Renal cortical epithelial cell (primary cell): ENCODE measurements around the gene ZNF521. TPM values are rescaled to one million over a fixed set of nuclear protein-coding genes. Genes with fewer than 3 reads are reported as not detected.

Experiments used
- DNase-seq: peaks from one replicate; pipeline ENCODE4 v3.0.0-alpha.2; 2011; ENCODE audit warnings: low read depth
- total RNA-seq: library from RNA; depleted of rRNA; stranded (reverse); fragments of >200 nt; gene quantifications from 2 replicates; pipeline ENCODE4 v1.2.3, GENCODE V29; 2014

ZNF521 gene
- total RNA-seq, 1 donor from 2014 or later, result 1.3 TPM

DNA sequence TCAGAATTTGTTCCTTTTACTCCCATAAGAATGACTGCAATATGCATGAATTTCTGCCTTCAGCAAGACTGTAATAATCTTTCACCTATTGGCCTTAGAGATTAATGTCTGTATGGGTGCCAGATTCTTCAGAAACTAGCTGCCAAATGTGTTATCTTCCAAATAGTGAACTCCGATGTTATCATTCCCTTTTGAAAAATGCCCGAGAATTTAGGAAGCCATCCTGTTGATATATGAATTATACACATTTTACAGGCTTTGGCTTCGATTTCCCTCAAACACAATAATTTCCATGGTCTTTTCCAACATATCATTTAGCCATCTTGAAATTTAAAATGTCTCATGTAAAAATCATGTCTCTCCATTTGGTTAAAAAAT, 101.5 kb downstream of the ZNF521 start:
- DNase-seq, result no peak

DNA sequence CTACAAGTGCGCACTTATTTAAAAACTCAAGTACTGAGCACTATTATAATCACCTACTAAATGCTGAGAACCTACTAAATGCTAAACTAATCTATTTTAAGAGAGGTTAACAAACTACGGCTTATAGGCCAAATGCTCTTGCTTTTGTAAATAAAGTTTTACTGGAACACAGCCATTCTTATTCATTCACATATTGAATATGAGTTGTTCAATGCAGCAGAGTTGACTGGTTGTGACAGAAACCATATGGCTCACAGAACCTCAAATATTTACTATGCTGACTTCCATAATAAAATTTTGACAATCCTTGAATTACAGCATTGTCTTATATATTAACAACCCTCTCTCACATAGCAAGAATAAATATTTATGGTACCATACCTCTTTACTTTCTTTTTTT, 103.2 kb downstream of the ZNF521 start:
- no peak for DNase-seq

DNA sequence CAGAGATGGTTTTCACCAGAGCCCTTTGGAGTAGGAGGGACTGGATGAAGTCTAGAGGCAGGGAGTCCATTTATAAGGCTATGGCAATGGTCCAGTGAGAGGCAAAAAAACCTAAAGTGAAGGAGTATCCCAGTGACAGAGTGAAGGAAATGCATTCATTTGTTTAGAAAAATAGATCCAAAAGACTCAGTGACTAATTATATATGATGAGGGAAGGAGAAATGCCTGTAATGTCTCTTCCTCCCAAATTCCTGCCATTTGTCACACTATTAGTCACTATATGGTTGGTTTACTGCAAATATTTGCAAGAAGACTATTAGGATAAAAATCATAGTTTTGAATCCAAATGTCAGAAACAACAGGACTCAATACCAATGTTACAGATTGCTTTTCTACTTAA, 104.2 kb downstream of the ZNF521 start:
- DNase-seq, result peak; percentile 11

DNA sequence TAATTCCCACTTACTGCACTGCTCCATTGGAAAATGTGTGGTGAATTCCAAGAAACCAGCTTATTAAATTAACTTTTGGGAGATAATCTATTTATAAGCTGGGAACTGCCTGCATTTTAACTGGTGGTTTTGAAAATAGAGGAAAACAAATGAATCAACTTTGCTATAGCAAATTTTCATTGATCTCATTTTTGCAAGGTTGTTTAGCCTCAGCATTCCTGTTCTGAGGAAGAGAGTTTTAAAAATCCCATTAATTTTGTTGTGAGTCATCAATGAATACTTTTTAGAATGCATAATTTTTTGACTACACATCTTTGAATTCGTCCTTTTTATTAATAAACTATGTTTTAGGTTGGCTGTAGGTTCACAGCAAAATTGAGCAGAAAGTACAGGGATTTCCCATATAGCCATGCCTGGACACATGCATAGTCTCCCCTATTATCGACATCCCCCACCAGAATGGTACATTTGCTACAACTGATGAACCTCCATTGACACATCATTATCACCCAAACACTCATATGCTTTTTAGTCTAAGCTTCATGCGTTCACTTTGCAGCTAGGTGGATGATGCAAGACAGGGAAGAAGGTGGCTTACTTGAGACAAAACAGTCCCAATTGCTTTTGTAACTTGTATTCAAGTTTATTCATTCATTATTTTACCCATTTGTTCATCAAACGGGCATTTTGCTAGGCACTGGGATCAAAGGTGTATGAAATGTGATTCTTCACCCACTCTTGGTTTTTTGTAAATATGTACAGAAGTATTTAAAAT, 106.9 kb downstream of the ZNF521 start:
- no peak for DNase-seq

DNA sequence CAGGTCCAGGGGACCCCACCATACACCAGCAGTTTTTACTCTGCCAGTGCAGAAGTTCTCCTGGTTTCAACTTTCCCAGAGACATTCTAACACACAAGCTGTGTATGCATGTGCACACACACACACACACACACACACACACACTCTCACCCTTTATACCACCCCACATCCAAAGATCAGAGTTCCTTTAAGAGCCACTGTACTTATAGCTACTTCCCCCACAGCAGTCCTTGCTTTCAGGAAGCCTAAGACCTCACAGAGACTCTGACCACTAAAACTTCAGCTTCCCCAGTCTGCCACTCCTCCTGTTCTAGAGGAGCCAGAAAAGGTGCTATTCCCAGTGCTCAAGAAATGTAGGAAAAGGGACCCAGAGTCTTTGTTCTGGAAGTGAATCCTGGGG, 107.8 kb downstream of the ZNF521 start:
- no peak for DNase-seq

DNA sequence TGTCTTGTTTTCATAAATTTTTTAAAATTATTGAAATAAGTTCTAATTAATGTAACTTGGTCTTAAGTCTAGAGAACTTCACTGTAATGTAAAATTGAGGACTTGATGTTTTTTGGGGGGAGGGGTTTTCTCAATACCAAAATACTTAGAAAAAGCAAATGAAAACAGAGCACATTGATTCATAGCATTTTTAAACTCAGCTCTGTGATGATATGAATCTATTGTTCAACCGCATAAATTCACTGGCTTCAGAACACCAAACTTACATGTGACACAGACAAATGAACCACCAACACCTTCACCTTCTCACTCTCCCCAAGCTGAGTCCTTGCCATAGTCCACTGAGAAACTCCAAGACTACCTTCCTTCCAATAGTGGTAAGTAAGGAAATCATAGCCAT, 108.2 kb downstream of the ZNF521 start:
- no peak for DNase-seq

DNA sequence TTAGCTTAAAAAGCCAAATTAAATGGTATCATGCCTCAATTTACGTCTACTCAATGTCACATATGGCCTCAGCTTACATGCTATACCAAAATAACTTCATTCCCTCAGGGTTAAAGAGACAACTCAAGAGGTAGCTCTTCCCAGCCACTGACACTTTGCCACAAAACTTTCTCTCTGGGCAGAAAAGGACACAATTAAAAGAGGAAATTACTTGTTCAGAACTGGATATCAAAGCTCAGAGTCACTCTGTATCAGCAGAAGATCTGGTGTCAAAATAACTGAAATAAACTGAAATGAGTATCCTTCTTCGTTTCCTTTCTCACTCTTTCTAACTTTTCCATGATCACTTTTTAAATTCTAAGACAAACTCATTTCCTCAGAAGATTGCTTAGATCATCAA, 108.7 kb downstream of the ZNF521 start:
- no peak for DNase-seq

DNA sequence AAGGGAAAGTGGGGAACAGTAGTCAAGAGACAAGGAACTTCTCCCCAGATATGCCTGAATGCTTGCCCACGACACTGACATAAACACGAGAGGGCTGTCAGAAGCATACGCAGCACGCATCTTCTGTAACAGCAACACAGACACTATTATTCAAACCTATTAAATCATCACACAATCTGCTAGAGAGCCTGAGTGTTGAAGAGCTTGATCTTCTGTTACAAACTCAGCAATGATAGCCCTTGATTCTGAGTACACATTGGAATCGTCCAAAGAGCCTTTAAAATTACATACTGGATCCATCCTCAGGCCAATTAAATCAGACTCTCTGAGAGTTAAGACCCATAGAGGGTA, 111.6 kb downstream of the ZNF521 start:
- DNase-seq, result no peak

DNA sequence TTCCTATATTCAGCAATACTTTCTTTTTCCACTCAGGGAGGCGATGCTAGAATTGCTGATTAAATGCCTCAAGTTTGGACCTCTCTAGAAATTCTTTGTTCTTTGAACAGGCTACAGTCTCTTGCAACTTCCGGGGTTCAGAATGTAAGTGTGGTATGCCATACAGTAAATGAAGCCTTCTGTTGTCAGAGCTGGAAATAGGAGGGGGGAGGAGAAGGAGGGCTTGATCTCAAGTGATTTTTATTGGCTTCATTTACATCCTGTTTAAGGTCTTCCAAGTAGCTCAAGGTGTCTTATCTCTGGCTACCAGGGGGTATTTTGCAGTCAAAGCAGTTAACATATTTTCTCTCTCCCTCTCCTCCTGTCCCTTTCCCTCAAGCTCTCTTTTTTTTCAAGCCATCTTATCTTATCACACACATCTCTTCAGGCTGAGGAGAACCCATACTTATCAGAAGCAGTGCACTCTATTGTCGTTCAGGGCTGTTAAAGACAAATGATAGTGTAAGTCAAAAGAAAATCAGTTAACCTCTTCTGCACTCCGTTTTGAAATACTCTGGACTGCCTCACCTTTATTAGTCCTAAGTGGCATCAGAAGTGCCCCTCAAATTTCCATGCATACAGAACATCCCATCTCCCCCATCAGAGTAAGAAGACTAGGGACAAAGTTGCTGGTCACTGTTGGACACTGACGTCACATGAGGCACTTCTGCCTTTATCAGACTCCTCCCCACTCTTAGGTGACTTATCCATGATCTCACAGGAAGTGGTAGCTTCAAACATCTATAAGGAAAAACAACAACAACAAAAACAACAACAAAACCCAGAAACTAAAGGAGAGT, 112.2 kb downstream of the ZNF521 start:
- no peak for DNase-seq

DNA sequence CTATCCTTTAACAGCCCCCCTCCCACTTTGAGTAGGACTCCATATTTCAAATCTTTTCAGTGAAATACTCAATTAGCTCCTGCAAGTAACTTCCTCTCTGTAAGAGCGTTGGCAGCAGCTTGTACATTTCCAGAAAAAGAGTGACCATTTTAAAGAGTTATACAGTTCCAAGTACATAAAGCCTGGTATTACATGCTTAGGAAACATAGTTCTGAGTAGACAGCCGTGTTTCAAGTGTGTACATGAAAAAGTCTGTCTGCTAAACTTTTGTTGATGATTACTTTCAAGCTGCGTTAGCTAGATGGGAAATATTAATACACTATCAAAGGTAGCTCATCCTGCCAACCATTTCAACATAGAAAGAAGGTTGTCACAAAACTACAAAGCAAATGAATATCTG, 112.8 kb downstream of the ZNF521 start:
- no peak for DNase-seq

DNA sequence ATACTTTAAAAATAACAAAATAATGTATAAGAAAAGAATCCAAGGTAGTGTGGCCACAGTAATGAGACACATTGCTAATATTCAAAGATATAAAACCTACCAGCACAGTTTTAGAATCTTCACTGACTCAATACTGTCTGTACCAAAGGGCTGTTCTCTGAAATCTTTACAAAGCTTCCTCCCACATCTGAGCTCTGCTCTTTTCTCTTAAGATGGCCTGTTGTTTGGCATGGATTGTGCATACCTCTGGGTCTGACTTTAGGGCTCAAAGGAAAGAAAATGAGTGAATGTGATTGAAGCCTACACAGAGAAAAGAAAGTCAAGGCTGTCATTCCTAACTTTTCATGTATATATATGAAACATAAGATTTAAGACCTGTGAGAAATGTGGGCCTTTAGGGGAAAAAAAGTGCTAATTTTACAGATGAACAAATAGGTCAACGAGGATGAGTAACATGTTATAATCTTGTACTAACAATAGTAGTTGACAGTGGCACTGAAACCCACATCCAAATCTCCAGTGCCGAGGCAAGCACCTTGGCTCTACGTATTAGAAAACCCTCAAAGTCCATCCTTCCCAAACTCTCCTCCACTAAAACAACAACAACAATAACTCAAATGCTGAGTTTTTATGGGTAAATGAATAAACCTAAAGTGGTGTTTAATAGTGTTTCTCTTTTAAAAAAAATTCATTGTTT, 114.2 kb downstream of the ZNF521 start:
- no peak for DNase-seq

DNA sequence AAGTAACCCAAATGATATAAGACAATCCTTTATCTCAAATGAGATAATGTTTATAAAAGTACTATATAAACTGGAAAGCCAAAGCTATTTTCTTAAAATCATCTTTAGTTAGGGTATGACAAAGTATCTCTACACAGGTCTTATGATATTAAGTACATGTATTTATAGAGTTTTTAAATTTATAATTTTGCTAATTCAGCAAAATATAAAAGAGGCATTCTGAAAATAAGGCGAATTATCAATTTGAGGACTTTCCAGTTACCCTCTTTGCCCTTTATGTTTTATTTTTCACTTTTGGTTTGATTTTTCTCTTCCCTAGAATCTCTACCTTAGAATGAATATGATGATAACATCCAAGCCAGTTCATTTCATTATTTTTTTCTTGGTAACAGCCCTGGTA, 115.2 kb downstream of the ZNF521 start:
- DNase-seq, result no peak

DNA sequence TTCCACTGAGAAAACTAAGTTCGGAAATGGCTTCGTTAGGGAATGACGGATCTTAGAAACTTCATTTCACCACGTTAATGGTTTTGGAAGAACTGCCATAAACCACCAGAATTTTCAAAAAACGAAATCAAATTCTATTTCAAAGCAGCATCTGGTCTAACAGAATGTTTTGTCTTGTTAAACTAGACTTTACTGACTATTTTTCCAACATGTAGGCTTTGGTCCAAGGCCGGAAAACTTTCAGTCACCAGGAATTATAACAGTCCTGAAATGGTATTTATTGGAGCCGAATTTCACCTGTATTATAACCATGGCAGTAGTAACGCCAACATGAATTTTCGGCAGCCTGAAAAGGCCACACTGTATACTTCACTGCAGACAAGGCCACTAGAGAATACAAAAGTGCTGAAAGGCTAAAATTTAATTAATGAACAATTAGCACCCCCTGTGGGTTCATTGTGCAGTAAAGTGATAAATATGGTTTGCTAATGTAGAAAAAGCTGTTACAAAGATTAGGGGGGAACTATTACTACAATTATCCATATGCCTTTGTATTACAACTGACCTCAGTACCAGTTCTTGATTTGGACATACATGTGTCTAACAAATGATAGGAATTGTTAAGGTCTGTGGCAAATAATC, 116.4 kb downstream of the ZNF521 start:
- no peak for DNase-seq

DNA sequence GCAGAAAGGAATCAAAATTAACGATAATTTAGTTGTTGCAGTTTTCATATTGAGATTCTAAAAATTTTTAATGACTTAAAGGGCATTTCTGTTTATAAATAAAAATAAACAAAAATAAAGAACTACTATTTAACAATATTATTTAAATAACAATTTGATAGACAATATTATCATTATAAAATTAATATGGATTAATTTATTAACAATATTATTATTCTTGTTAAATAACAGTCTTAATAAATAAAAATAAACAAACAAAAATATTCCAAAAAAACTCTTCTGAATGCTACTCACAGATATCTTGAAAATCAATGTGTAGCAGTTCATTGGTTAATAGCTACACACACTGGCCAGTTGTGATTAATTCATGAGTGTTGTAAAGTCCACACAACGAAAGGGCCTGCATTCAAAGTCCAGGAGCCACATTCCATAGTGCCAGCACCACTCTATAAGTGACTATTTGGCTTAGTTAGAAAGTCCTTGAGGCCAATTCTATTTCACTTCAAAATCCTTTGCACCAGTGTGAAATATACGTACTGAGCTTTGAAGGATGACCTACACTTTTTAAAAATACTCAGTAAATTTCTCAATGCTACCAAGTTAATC, 117.1 kb downstream of the ZNF521 start:
- peak; percentile 38 for DNase-seq

DNA sequence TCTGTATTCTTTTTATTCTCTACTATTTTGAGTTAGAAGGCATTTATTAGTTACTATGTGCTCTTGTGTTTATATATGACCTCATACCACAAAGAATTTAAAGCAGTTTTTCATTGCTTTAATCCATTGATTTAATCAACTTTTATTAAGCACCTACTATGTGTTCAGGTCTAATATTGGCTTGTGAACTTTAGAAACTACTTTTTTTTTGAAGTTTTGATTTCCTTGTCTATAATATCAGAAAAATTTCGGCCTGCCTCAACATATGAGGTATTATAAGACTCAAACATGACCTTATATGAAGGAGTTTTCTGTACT, 117.7 kb downstream of the ZNF521 start:
- no peak for DNase-seq

DNA sequence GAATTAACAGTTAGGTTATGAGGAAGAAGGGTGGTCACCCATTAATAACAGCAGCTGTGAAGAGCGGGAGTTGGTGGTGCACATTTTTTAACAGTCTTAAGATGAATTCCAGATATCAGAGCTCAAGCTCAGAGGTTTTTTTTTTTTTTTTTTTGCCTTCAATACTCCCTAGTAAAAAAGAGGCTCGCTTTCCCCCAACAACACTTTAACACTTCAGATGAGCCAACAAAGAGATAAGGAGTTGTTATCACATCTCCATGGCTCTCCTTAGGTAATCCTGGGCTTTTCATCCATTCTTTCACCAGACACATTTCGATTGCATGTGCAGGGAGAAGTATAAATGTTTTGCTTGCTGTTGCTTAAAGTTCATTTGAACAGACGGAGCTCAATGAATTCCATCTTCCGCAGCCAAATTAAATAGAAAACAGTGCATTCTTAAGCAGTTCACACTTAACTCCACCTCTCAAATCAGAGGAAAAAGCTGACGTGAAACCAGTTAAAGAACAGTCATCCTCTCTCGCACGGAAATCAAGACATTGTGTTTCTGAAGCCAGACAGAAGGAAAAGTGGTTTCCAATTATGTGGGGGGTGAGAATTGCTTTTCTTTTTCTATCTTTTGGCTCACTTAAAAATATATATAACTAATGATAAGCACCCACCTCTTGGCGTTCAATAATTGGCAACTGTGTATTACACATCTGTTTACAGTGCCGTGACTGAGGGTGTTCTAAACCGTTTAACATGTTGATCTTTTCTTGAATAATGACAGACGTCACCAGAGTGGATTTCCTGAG, 118.2 kb downstream of the ZNF521 start:
- peak; percentile 25 for DNase-seq

DNA sequence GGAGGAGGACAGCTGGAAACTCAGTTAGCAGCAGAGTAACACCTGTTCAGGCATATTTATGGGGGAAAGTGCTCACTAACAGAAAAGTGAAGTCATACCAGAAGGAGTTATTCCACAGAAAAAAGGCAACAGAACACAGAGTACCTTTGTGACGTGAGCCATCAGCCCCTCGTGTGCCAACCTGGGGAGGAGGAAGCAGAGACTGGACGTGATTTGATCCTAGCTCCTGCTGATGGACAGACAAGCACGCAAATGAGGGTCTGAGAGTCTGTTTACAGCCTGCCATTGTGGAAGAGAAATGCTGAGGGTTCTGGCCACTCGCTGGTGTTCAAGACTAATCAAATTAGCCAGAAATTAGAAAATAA, 120.7 kb downstream of the ZNF521 start:
- DNase-seq, result no peak

DNA sequence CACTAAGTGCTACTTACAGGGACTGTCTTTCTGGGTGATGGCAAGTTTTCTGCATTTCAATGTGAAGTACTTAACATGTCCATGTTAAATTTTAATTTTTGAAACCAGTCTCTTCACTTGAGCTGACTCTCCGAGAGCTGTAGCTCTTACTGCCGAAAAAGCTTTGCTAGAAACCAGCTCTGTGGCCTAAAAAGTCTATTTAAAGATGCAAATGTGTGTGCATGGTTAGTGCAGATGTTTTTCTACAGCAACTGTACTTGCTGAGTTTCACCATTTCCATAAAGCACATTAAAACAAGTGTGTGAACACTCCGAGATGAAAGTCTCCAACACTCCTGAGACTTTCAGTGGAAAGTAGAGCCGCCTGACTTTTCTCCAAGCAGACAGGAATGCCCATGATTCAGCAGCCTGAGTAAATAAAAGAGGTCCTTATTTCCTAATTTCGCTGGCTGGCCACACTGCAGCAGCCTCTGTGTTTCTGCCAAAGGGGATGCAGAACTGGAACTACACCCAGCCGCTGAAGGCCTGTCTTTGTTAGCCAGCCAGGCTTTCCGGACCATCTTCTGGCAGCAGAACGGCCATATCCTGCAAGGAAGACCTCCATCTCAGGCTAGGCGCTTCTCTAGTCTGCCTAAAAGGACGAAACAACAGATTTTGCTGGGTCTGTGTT, 121.2 kb downstream of the ZNF521 start:
- peak; percentile 65 for DNase-seq

DNA sequence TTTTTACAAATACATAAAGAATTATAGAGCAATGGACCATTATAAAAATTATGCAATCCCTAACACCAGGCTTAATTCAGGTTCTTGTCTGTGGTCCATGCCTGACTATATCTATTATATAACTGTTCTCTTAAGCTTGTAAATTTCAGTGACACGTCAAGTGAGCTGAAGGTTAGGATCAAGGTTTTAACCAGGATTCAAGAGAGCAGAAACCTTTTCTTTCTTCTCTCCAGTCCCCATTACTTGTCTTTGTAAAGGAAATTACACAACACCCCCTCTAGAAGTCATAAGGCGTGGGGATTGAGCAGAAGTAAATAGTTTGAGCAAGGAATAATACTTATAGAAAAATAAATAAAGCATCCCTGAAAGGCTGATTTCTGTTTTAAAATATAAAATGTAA, 122.0 kb downstream of the ZNF521 start:
- DNase-seq, result no peak

DNA sequence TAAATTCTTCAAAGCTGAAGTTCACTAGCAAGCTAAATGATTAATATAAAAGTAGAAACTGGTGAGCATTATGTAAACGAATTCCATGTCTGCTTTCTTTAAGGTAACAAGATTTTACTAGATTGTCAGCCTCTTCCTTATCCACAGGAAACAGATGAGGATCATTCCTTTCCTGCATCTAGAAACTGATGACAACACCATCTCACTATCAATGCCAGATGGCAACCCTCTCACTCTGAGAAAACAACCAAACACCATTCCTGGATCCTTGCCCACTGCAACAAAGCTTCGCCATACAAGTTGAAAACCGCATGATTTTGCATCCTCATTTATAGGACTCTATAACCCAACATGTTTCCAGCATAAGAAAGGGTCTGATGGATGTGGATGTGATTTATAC, 122.9 kb downstream of the ZNF521 start:
- no peak for DNase-seq

DNA sequence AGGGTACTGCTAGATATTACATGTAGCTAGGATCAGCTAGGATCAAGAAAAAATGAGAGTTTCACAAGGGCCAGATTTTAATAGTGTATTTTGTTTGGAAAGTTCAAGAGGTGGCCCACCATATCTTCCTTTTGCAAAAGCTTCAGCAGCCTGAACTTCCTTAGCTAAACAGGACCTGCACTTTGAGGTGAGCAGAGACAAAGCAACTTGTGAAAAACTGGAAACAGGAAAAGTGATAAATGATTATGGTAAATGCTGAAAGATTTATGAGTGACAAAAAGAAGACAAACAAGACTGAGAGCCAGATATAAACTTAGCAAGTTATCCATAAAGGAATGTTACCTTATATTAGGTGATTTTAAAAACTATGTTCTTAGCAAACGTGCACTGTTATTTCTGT, 123.6 kb downstream of the ZNF521 start:
- DNase-seq, result no peak
